Endothelial cell (in vitro differentiated cells): ENCODE measurements around the gene KRTAP6-3. TPM values are rescaled to one million over a fixed set of nuclear protein-coding genes. Genes with fewer than 3 reads are reported as not detected.

Source experiments
- DNase-seq: peaks from one replicate; pipeline ENCODE4 v3.0.0; 2021; ENCODE audit warnings: low spot score
- H3K27ac Mint-ChIP-seq: one replicate; pipeline ENCODE4 v1.8.0; 2021; ENCODE audit warnings: mixed read lengths, inconsistent platforms; ENCODE audit not compliant: unreplicated experiment
- H3K27me3 Mint-ChIP-seq: one replicate; pipeline ENCODE4 v1.8.0; 2021; ENCODE audit warnings: mild to moderate bottlenecking, moderate library complexity, mixed read lengths, inconsistent platforms; ENCODE audit not compliant: unreplicated experiment
- H3K36me3 Mint-ChIP-seq: one replicate; pipeline ENCODE4 v1.8.0; 2021; ENCODE audit warnings: mild to moderate bottlenecking, low read depth, mixed read lengths, inconsistent platforms; ENCODE audit not compliant: unreplicated experiment
- H3K4me1 Mint-ChIP-seq: one replicate; pipeline ENCODE4 v1.8.0; 2021; ENCODE audit warnings: mild to moderate bottlenecking, mixed read lengths, inconsistent platforms; ENCODE audit not compliant: unreplicated experiment
- H3K4me3 Mint-ChIP-seq: one replicate; pipeline ENCODE4 v1.8.0; 2021; ENCODE audit warnings: mild to moderate bottlenecking, mixed read lengths, inconsistent platforms; ENCODE audit not compliant: unreplicated experiment
- H3K9me3 Mint-ChIP-seq: one replicate; pipeline ENCODE4 v1.8.0; 2021; ENCODE audit warnings: mixed read lengths, inconsistent platforms; ENCODE audit not compliant: unreplicated experiment
- long read RNA-seq: library from polyadenylated mRNA; unstranded; transcript quantifications from one replicate; pipeline ENCODE4 v2.0.0, GENCODE V29; 2020; ENCODE audit not compliant: unreplicated experiment
- total RNA-seq: library from RNA; stranded (reverse); fragmentation: NEBNext Ultra II Directional; extraction: Animal tissue kit (Norgen Biotek cat#: 25700); gene quantifications from one replicate; pipeline ENCODE4 v1.2.1, GENCODE V29; 2021; ENCODE audit not compliant: unreplicated experiment
- TF ChIP-seq, protein P1 (sequence below): fragments of 200-600 bp; sonication (generic); IDR thresholded peaks from one replicate; pipeline ENCODE4 v1.5.0; 2021; ENCODE audit warnings: antibody characterized with exemption; ENCODE audit not compliant: unreplicated experiment

KRTAP6-3 gene
- not detected for total RNA-seq
- long read RNA-seq = 0 reads

DNA sequence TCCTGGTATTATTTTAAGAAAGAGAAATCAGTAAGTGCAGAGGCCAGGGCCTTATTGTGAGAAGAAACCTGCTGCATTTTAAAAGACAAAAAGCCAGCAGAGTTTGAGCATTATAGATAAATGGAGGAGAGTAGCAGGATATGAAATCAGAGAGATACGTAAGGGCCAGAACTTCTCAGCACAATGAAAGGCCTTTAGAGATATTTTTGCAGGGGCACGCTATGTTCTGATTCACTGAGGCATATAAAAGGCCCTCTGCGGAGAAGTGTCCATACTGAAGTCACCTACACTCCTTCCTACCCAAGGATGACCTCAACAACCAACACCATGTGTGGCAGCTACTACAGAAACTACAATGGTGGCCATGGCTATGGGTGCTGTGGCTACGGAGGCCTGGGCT is at the start of gene KRTAP6-3:
KRTAP6-3 (plus strand) TSS at position 301 of the 400 bp plus-strand sequence; CDS start at position 307, 6 bp downstream.
- H3K27me3 Mint-ChIP-seq = no peaks in the 10 kb centered on the region
- no peaks in the 10 kb centered on the region for H3K4me1 Mint-ChIP-seq
- H3K4me3 Mint-ChIP-seq = no peak within 1 kb of the TSS
- no peaks in the 10 kb centered on the region for H3K36me3 Mint-ChIP-seq
- H3K9me3 Mint-ChIP-seq = no peaks in the 10 kb centered on the region
- DNase-seq = no peak
- TF ChIP-seq, protein P1, sequence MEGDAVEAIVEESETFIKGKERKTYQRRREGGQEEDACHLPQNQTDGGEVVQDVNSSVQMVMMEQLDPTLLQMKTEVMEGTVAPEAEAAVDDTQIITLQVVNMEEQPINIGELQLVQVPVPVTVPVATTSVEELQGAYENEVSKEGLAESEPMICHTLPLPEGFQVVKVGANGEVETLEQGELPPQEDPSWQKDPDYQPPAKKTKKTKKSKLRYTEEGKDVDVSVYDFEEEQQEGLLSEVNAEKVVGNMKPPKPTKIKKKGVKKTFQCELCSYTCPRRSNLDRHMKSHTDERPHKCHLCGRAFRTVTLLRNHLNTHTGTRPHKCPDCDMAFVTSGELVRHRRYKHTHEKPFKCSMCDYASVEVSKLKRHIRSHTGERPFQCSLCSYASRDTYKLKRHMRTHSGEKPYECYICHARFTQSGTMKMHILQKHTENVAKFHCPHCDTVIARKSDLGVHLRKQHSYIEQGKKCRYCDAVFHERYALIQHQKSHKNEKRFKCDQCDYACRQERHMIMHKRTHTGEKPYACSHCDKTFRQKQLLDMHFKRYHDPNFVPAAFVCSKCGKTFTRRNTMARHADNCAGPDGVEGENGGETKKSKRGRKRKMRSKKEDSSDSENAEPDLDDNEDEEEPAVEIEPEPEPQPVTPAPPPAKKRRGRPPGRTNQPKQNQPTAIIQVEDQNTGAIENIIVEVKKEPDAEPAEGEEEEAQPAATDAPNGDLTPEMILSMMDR = no peak
- no peak within 1 kb of the TSS for H3K27ac Mint-ChIP-seq

DNA sequence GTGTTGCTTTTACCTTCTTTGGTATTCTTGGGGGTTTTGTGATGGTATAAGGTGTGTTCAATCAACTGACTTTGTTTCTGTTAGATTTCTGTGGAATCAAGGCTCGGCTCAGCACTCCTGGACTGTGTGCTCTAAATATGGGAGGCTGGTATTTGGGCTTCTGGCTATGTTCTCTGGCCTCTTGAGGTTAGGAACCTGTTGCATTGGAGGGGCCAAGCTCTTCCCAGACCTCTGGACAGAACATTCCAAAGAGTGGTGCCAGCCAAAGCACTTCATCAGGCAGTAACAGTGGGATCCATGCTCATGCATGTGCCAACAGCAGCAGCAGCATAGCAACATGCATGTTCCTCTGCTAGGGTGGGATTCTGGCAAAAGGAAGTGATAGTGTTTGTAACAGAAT is 39.5 kb upstream of the KRTAP6-3 start:
- H3K36me3 Mint-ChIP-seq = no peaks in the 10 kb centered on the region

DNA sequence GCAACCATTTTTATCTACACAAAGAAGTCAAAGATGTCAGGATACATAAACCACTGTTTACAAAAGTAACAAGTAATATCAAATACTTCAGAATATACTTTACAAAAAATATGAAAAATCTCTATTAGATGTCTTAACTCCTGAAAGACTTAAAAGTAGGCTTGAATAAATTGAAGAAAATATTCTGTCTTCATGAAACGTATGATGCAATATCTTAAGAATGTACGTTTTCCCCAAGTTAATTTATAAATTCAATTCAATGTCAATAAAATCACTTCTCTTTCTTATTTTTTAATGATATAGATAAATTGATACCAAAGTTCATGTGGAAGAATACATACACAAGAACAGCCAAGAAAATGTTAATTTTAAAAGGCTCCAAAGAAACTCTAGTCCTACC is 37.1 kb upstream of the KRTAP6-3 start:
- H3K36me3 Mint-ChIP-seq = no peaks in the 10 kb centered on the region
- DNase-seq = no peak
- no peak overlapping the region for H3K27ac Mint-ChIP-seq
- H3K9me3 Mint-ChIP-seq = no peaks in the 10 kb centered on the region
- TF ChIP-seq, protein P1 = no peak
- peaks cover 7% of the 10 kb centered on the region for H3K4me1 Mint-ChIP-seq
- no peak overlapping the region for H3K4me3 Mint-ChIP-seq
- peaks cover 2% of the 10 kb centered on the region for H3K27me3 Mint-ChIP-seq

More for the DNA sequence above, 39.5 kb upstream of the KRTAP6-3 start:
- H3K4me1 Mint-ChIP-seq = no peaks in the 10 kb centered on the region
- TF ChIP-seq, protein P1 = no peak
- H3K27ac Mint-ChIP-seq = no peak overlapping the region
- peaks cover 2% of the 10 kb centered on the region for H3K27me3 Mint-ChIP-seq
- DNase-seq = no peak
- H3K4me3 Mint-ChIP-seq = no peak overlapping the region
- no peaks in the 10 kb centered on the region for H3K9me3 Mint-ChIP-seq

DNA sequence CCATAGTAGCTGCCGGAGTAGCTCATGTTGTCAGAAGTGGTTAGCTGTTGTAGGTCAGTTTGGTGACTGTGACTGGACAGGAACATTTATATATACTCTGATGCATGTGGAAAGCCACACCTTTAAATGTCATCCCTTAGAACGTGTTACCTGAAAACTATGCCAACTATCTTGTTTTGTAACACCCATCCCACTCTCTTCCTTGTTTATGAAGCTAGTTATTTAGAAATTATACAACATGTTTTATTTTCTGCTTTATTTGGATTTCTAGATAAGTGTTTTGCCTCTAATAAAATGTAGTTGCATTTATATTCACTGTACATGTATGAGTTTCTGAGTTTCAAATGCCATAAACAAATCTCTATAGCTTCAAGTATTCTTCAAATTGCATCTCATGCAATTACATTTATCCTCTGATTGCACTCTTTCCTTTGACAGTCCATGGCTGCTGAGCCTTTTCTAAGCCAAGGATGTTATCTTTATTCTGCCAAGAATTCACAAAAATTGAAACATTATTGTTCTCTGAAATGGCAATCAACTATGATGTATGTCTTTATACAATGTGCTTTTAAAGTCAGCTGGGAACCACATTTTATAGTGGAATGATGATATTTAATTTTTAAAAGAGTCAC is 30.9 kb upstream of the KRTAP6-3 start, which contains the start of gene KRTAP19-7:
KRTAP19-7 (minus strand) TSS at position 51 of the 632 bp plus-strand sequence; CDS start at position 26, 25 bp downstream.
- no peaks in the 10 kb centered on the region for H3K9me3 Mint-ChIP-seq
- DNase-seq = no peak
- no peak within 1 kb of the TSS for H3K27ac Mint-ChIP-seq
- TF ChIP-seq, protein P1 = no peak
- H3K36me3 Mint-ChIP-seq = no peaks in the 10 kb centered on the region
- H3K4me1 Mint-ChIP-seq = peaks cover 7% of the 10 kb centered on the region
- no peak within 1 kb of the TSS for H3K4me3 Mint-ChIP-seq
- peaks cover 2% of the 10 kb centered on the region for H3K27me3 Mint-ChIP-seq

- no peak for DNase-seq
- TF ChIP-seq, protein P1 = no peak
Observed at GRCh38 chr21:30561957-30562356, 30.3 kb upstream of the KRTAP6-3 start.

More at GRCh38 chr21:30561957-30562356, 30.3 kb upstream of the KRTAP6-3 start:
- H3K4me1 Mint-ChIP-seq = peaks cover 7% of the 10 kb centered on the region
- no peaks in the 10 kb centered on the region for H3K36me3 Mint-ChIP-seq
- no peaks in the 10 kb centered on the region for H3K9me3 Mint-ChIP-seq
- H3K27me3 Mint-ChIP-seq = peaks cover 2% of the 10 kb centered on the region
- no peak overlapping the region for H3K4me3 Mint-ChIP-seq
- no peak overlapping the region for H3K27ac Mint-ChIP-seq
